Calu3 (cell line): Measurements from ENCODE around the gene ERCC1. TPM values are rescaled to one million over a fixed set of nuclear protein-coding genes. Genes with fewer than 3 reads are reported as not detected.
"Not testable (repeated sequence)": the region's sequence is repeated elsewhere in the genome, so short reads cannot be mapped to it uniquely, and the experiment has no call there.

Experiments used
- BruUV-seq: library from RNA; stranded (reverse); fragments of 400-500 nt; replicated peaks from 2 replicates; lab custom pipeline; 2021; lab: Mats Ljungman, UMichigan
- CTCF ChIA-PET: fragments of 300-600 bp; sonication (Branson Sonifier 250); formaldehyde crosslinking; loops from one replicate; lab custom pipeline; 2022; ENCODE audit warnings: antibody characterized with exemption; lab: Charles Lee
- DNase-seq: peaks from one replicate; pipeline ENCODE4 v3.0.0; 2022
- H3K27ac Mint-ChIP-seq: one replicate; pipeline ENCODE4 v1.8.0; 2022; ENCODE audit warnings: mixed read lengths; ENCODE audit not compliant: unreplicated experiment
- H3K27me3 Mint-ChIP-seq: one replicate; pipeline ENCODE4 v1.8.0; 2022; ENCODE audit warnings: mixed read lengths; ENCODE audit not compliant: unreplicated experiment
- H3K36me3 Mint-ChIP-seq: one replicate; pipeline ENCODE4 v1.8.0; 2022; ENCODE audit warnings: mild to moderate bottlenecking, moderate library complexity, mixed read lengths; ENCODE audit not compliant: insufficient read depth, unreplicated experiment
- H3K4me1 Mint-ChIP-seq: one replicate; pipeline ENCODE4 v1.8.0; 2022; ENCODE audit warnings: mild to moderate bottlenecking, low read depth, mixed read lengths; ENCODE audit not compliant: unreplicated experiment
- H3K4me3 Mint-ChIP-seq: one replicate; pipeline ENCODE4 v1.8.0; 2022; ENCODE audit warnings: mild to moderate bottlenecking, low read depth, moderate library complexity, mixed read lengths; ENCODE audit not compliant: unreplicated experiment
- H3K9me3 Mint-ChIP-seq: one replicate; pipeline ENCODE4 v1.8.0; 2022; ENCODE audit warnings: low read depth, mixed read lengths; ENCODE audit not compliant: unreplicated experiment
- intact Hi-C: fragments of 100-400 bp; cut with micrococcal nuclease; formaldehyde crosslinking; loops from one replicate; pipeline ENCODE4 v1.10.0; 2022; ENCODE audit not compliant: unreplicated experiment
- total RNA-seq: library from RNA; stranded (reverse); gene quantifications from 2 replicates; pipeline ENCODE4 v1.2.3, GENCODE V29; 2022
- TF ChIP-seq, protein P1 (sequence below): fragments of 200-600 bp; IDR thresholded peaks from one replicate; pipeline ENCODE4 v1.8.0; 2022; ENCODE audit warnings: antibody characterized with exemption; ENCODE audit not compliant: unreplicated experiment

Gene ERCC1
- total RNA-seq, 1 experiment from 2014 or later, result 55.7 TPM

DNA sequence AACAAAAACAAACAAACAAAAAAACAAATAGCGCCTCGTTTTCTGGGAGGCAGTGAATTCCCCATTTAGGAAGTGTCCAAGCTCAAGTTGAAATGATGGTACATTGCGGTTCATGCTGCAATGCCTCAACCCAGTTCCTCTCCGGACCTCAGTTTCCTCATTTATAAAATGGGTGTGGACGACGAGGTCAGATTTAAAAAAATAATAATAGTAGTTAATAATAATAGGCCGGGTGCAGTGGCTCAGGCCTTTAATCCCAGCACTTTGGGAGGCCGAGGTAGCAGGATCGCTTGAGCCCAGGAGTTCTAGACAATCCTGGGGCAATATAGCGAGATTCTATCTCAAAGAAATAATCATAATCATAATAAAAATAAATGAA, 15.5 kb upstream of the ERCC1 start:
- peaks cover 34% of the 10 kb centered on the region for H3K4me1 Mint-ChIP-seq
- no peak for DNase-seq
- H3K27me3 Mint-ChIP-seq, result no peaks in the 10 kb centered on the region
- H3K9me3 Mint-ChIP-seq, result no peaks in the 10 kb centered on the region
- TF ChIP-seq, protein P1, sequence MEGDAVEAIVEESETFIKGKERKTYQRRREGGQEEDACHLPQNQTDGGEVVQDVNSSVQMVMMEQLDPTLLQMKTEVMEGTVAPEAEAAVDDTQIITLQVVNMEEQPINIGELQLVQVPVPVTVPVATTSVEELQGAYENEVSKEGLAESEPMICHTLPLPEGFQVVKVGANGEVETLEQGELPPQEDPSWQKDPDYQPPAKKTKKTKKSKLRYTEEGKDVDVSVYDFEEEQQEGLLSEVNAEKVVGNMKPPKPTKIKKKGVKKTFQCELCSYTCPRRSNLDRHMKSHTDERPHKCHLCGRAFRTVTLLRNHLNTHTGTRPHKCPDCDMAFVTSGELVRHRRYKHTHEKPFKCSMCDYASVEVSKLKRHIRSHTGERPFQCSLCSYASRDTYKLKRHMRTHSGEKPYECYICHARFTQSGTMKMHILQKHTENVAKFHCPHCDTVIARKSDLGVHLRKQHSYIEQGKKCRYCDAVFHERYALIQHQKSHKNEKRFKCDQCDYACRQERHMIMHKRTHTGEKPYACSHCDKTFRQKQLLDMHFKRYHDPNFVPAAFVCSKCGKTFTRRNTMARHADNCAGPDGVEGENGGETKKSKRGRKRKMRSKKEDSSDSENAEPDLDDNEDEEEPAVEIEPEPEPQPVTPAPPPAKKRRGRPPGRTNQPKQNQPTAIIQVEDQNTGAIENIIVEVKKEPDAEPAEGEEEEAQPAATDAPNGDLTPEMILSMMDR, result no peak
- intact Hi-C loops, result loop anchor here (1.0 kb wide), 1 partner anchor 39 kb away; no protein-coding TSS in a partner anchor
- peak overlapping the region; percentile 65 for H3K4me3 Mint-ChIP-seq
- H3K36me3 Mint-ChIP-seq, result peaks cover 40% of the 10 kb centered on the region
- no peak overlapping the region for H3K27ac Mint-ChIP-seq
- TSS peak; percentile 31 for BruUV-seq
- CTCF ChIA-PET, result interaction anchor here (0.7 to 3.2 kb wide), 23 partner anchors 8 to 261 kb away, joined by 3 to 181 read pairs (median 6); partner anchors contain the start of genes BLOC1S3, ERCC1, FOSB and OPA3

DNA sequence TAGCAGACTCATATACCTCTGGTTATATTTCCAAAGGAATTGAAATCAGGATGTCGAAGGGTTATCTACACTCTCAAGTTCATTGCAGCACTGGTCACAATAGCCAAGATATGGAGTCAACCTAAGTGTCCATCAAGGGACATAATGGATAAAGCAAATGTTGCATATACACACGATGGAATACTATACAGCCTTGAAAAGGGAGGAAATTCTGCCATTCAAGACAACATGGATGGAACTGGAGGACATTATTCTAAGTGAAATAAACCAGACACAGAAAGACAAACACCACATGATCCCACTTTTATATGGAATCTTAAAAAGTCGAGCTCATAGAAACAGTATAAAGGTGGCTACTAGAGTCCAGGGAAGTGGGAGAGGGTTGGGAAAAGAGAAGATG, 13.6 kb upstream of the ERCC1 start:
- H3K27ac Mint-ChIP-seq, result no peak overlapping the region
- peaks cover 16% of the 10 kb centered on the region for H3K4me1 Mint-ChIP-seq
- CTCF ChIA-PET, result interaction anchor here (0.7 to 1.1 kb wide), 2 partner anchors 41 to 344 kb away, joined by 3 to 4 read pairs; partner anchors contain the start of gene PPP1R37
- peaks cover 22% of the 10 kb centered on the region for H3K36me3 Mint-ChIP-seq
- DNase-seq, result no peak
- H3K9me3 Mint-ChIP-seq, result no peaks in the 10 kb centered on the region
- no peak overlapping the region for H3K4me3 Mint-ChIP-seq
- intact Hi-C loops, result no loop called here
- TF ChIP-seq, protein P1, result no peak
- no TSS peak for BruUV-seq
- no peaks in the 10 kb centered on the region for H3K27me3 Mint-ChIP-seq

DNA sequence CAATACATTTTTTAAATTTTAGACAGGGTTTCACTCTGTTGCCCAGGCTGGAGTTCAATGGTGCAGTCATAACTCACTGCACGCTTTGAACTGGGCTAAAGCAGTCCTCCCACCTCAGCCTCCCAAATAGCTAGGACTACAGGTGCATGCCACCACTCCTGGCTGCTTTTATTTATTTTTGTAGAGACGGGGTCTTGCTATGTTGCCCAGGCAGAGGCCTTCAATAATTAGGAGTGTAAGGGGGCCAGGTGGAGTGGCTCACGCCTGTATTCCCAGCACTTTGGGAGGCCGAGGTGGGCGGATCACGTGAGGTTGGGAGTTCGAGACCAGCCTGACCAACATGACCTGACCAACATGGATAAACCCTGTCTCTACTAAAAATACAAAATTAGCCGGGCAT, 8.8 kb upstream of the ERCC1 start:
- H3K9me3 Mint-ChIP-seq, CTCF ChIA-PET, H3K27ac Mint-ChIP-seq, H3K4me3 Mint-ChIP-seq, H3K4me1 Mint-ChIP-seq, BruUV-seq, intact Hi-C loops, H3K27me3 Mint-ChIP-seq, DNase-seq: not testable (repeated sequence)
- H3K36me3 Mint-ChIP-seq, result peaks cover 12% of the 10 kb centered on the region

DNA sequence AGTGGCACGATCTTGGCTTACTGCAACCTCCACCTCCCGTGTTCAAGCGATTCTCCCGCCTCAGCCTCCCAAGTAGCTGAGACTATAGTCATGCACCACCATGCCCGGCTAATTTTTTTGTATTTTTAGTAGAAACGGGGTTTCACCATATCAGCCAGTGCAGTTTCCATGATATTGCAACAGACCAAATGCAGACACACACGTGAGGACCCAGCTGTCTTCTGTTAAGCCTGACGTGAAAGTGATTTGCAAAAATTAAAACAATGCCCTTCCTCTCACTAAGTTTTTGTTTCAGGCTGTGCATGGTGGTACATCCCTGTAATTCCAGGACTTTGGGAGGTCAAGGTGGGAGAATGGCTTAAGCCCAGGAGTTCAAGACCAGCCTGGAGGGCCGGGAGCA, 7.3 kb upstream of the ERCC1 start:
- H3K4me1 Mint-ChIP-seq, H3K4me3 Mint-ChIP-seq, H3K9me3 Mint-ChIP-seq, H3K27me3 Mint-ChIP-seq, DNase-seq, BruUV-seq, H3K27ac Mint-ChIP-seq, intact Hi-C loops: not testable (repeated sequence)
- peaks cover 13% of the 10 kb centered on the region for H3K36me3 Mint-ChIP-seq
- CTCF ChIA-PET, result interaction anchor here (0.7 to 1.4 kb wide), 3 partner anchors 9 to 36 kb away, joined by 3 to 8 read pairs (median 6); partner anchors contain the start of gene FOSB

GRCh38 chr19:45429896-45430295, 6.2 kb upstream of the ERCC1 start:
- CTCF ChIA-PET, result interaction anchor here (1.4 kb wide), 1 partner anchor 38 kb away, joined by 3 read pairs; the partner anchor contains the start of gene FOSB
- H3K4me3 Mint-ChIP-seq, BruUV-seq, H3K9me3 Mint-ChIP-seq, H3K27me3 Mint-ChIP-seq, intact Hi-C loops, H3K27ac Mint-ChIP-seq, DNase-seq: not testable (repeated sequence)
- Mint-ChIP-seq H3K4me1 (peaks cover 16% of the 10 kb centered on the region), H3K36me3 (peaks cover 13% of the 10 kb centered on the region)
